Stimulated activated CD4-positive, alpha-beta T cell treated with anti-CD3 and anti-CD28 coated beads, Interleukin-1b, Interleukin-23, amount 100 ng/mL, for 1 hour (primary cell): Measurements from ENCODE around the gene HECA.
A peak's percentile ranks its signal among the peaks of the same experiment; 100 is the strongest.

Experiments
- DNase-seq, 2 donors: peaks; one replicate each; pipeline ENCODE4 v3.0.0-alpha.2; 2020; ENCODE audit warnings: low read depth in 2 of 2

HECA gene

GRCh38 chr6:139161169-139161568 lies 26.3 kb downstream of the HECA start:
- DNase-seq = peak in 1 of 2 donors; percentile 39

- DNase-seq = peak; percentile 33 to 39
These were observed 27.0 kb downstream of the HECA start for GRCh38 chr6:139161817-139162284.

- no peak for DNase-seq
These were observed 29.1 kb downstream of the HECA start for GRCh38 chr6:139164001-139164400.

GRCh38 chr6:139165324-139165723 lies 30.4 kb downstream of the HECA start:
- no peak for DNase-seq

- DNase-seq = no peak
These were observed 31.5 kb downstream of the HECA start for GRCh38 chr6:139166238-139166955.

- no peak for DNase-seq
These were observed 32.1 kb downstream of the HECA start for GRCh38 chr6:139166956-139167313.

- DNase-seq = no peak
These were observed 37.3 kb downstream of the HECA start for GRCh38 chr6:139172151-139172550.

- no peak for DNase-seq
These were observed 37.7 kb downstream of the HECA start for GRCh38 chr6:139172567-139172966.

GRCh38 chr6:139173172-139173571 lies 38.3 kb downstream of the HECA start:
- no peak for DNase-seq

- DNase-seq = no peak
These were observed 38.9 kb downstream of the HECA start for GRCh38 chr6:139173822-139174221.

GRCh38 chr6:139174961-139175360 lies 40.1 kb downstream of the HECA start:
- DNase-seq = no peak

- DNase-seq = no peak
These were observed 40.6 kb downstream of the HECA start for GRCh38 chr6:139175389-139175948.

GRCh38 chr6:139181236-139181635 lies 46.4 kb downstream of the HECA start:
- no peak for DNase-seq

GRCh38 chr6:139184047-139184446 lies 49.2 kb downstream of the HECA start:
- DNase-seq = no peak

- no peak for DNase-seq
These were observed 49.6 kb downstream of the HECA start for GRCh38 chr6:139184459-139184858.

- no peak for DNase-seq
These were observed 51.4 kb downstream of the HECA start for GRCh38 chr6:139186242-139186641.

GRCh38 chr6:139186692-139187091 lies 51.8 kb downstream of the HECA start:
- DNase-seq = no peak

GRCh38 chr6:139187489-139187888 lies 52.6 kb downstream of the HECA start:
- DNase-seq = no peak

- DNase-seq = no peak
These were observed 54.8 kb downstream of the HECA start for GRCh38 chr6:139189665-139190064.

GRCh38 chr6:139194740-139195139 lies 59.9 kb downstream of the HECA start:
- DNase-seq = no peak

- no peak for DNase-seq
These were observed 63.8 kb downstream of the HECA start for GRCh38 chr6:139198529-139199288.

- no peak for DNase-seq
These were observed 66.5 kb downstream of the HECA start for GRCh38 chr6:139201378-139201777.

- no peak for DNase-seq
These were observed 70.1 kb downstream of the HECA start for GRCh38 chr6:139204978-139205377.
